K562 (cell line): ENCODE measurements around the gene CHST2. TPM values are rescaled to one million over a fixed set of nuclear protein-coding genes. Genes with fewer than 3 reads are reported as not detected.

ENCODE experiments used
- CBX5 ChIP-seq: IDR thresholded peaks from 2 replicates; pipeline ENCODE4 v1.6.1; 2014; ENCODE audit warnings: low read depth, borderline replicate concordance
- ETV1 ChIP-seq: fragments of 450-650 bp; conservative IDR thresholded peaks from 2 replicates; pipeline ENCODE4 v1.6.1; 2016; ENCODE audit warnings: missing genetic modification characterization, control low read depth, low read depth, missing compliant biosample characterization
- HMG20A ChIP-seq: fragments of 450-650 bp; formaldehyde crosslinking; conservative IDR thresholded peaks from 2 replicates; pipeline ENCODE4 v1.4.0; 2020; ENCODE audit warnings: mild to moderate bottlenecking, mixed read lengths
- MCM7 ChIP-seq, 2 experiments: fragments of 450-650 bp; IDR thresholded peaks; 2 replicates each; pipeline ENCODE4 v1.6.1; 2016 to 2018
- MXI1 ChIP-seq: IDR thresholded peaks from 2 replicates; pipeline ENCODE4 v1.6.1; 2011; ENCODE audit warnings: low read depth, mild to moderate bottlenecking, improper control_type of control experiment, low read length
- POLR2B ChIP-seq: fragments of 450-650 bp; IDR thresholded peaks from 2 replicates; pipeline ENCODE4 v1.6.1; 2018; ENCODE audit warnings: low read depth; ENCODE audit not compliant: partially characterized antibody
- SMARCA4 ChIP-seq: fragments of 450-650 bp; IDR thresholded peaks from 2 replicates; pipeline ENCODE4 v1.6.1; 2016
- SRSF3 ChIP-seq: fragments of 200-400 bp; formaldehyde crosslinking; IDR thresholded peaks from 2 replicates; pipeline ENCODE4 v1.6.1; 2016; ENCODE audit warnings: mild to moderate bottlenecking, low read length, moderate library complexity; ENCODE audit not compliant: insufficient read depth
- TEAD1 ChIP-seq, 2 experiments: fragments of 450-650 bp in 1 of 2; sonication (generic) in 1 of 2; formaldehyde crosslinking; IDR thresholded peaks; 2 replicates each; pipeline versions ENCODE4 v1.4.0 to v1.8.0; 2020 to 2022; ENCODE audit warnings: mild to moderate bottlenecking in 2 of 2, missing genetic modification reagents in 1 of 2
- ZBTB7A ChIP-seq: IDR thresholded peaks from 2 replicates; pipeline ENCODE4 v1.6.1; 2011; ENCODE audit warnings: low read depth, mild to moderate bottlenecking, low read length, moderate library complexity, borderline replicate concordance; ENCODE audit not compliant: control insufficient read depth
- polyA plus RNA-seq, 8 experiments: library from polyadenylated mRNA; depleted of rRNA in 4 of 8; stranded (reverse) in 5 of 8; unstranded in 3 of 8; fragments of >200 nt; fragmentation: Nextera tagmentation in 2 of 8; fragmentation: Illumina TruSeq in 1 of 8; extraction: Ambion mirVana in 2 of 8; extraction: Trizol in 1 of 8; gene quantifications; 2 replicates each; pipeline versions ENCODE4 v1.2.1 to v1.2.3, GENCODE V29; 2011 to 2014; ENCODE audit warnings: inconsistent platforms in 1 of 8, missing spikeins in 1 of 8
- total RNA-seq, 7 experiments: library from RNA; depleted of rRNA in 6 of 7; stranded (reverse); fragments of >200 nt in 6 of 7; fragmentation: Illumina TruSeq in 2 of 7; extraction: Trizol in 2 of 7; gene quantifications; 2 replicates each; pipeline versions ENCODE4 v1.2.1 to v1.2.3, GENCODE V29; 2011 to 2021; ENCODE audit warnings: low replicate concordance in 1 of 7
- TF ChIP-seq, protein P1 (sequence below): fragments of 450-650 bp; IDR thresholded peaks from 2 replicates; pipeline ENCODE4 v1.6.1; 2016
- TF ChIP-seq, protein P2 (sequence below): fragments of 450-650 bp; IDR thresholded peaks from 2 replicates; pipeline ENCODE4 v1.6.1; 2017; ENCODE audit warnings: antibody characterized with exemption, mild to moderate bottlenecking
- TF ChIP-seq, protein P3 (sequence below), 2 experiments: IDR thresholded peaks; 2 replicates each; pipeline ENCODE4 v1.6.1; 2011; ENCODE audit warnings: borderline replicate concordance in 1 of 2, control low read depth in 1 of 2, low read depth in 1 of 2, low read length in 1 of 2, mild to moderate bottlenecking in 1 of 2, mixed read lengths in 1 of 2, moderate library complexity in 1 of 2; ENCODE audit not compliant: insufficient read depth in 1 of 2, insufficient read length in 1 of 2, poor library complexity in 1 of 2, severe bottlenecking in 1 of 2; ENCODE audit errors: extremely low read depth in 1 of 2
- TF ChIP-seq, protein P4 (sequence below): fragments of 250-450 bp; sonication (Bioruptor Pico); IDR thresholded peaks from 2 replicates; pipeline ENCODE4 v1.4.0; 2020

The CHST2 gene
- total and polyA plus RNA-seq, 9 of the 15 experiments (the other 6 are each of a cell fraction or from before 2014, with no cell fraction given) = 3.4 to 60.3 (median 13.9) TPM

DNA sequence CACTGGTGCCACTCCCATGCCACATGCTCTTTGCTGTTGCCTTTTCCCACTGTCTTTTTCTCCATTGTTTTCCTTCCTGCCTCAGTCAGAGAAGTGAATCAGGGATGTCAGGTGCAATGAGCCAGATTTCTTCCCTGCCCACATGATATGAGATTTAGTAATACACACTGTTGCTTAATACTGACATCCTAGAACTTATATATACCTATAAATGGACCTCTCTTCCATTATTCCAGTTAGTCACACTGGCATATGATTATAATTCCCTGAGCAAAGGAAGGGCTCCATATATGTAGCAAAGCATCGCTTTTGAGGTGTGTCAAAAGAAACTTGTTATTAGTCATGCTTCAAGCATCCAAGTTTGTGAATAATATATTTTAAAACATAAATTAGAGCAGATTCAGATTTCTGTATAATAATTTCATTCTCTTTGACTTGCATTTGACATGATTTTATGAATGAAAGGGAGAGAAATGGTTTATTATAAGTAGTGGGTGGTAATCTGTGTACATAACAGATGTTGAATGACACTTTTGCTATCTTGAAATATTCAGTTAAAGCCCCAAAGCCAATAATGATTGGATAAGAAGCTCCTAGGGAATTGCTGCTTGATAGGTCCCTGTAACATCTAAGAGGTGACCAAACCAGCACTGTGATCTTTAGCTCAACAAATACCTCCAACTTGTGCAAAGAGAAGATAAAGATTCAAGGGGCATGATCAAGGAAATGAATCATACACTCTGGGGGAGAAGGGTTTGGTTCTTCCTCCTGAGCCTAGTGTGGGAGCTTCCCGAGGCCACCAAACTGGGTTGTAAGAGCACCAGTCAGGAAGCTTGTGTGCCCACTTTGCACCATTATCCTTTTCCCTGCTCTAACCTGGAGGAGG is 48.6 kb downstream of the CHST2 start (continued):
- TF ChIP-seq MXI1 (no peak), HMG20A (CRISPR knock-in tag) (no peak), SRSF3 (no peak), CBX5 (0 out of 2 replicates have a peak, but pooled peaks have one; percentile 31), ETV1 (tag) (peak; percentile 44), POLR2B (no peak), MCM7 (IDR thresholded peaks at IDR 0.05) (no peak), TEAD1 (CRISPR knock-in tag; IDR thresholded peaks at IDR 0.05) (0 out of 4 replicates have a peak, but pooled peaks of 1 of the 2 experiments have one; percentile 43), SMARCA4 (peak; percentile 96), ZBTB7A (no peak)
- TF ChIP-seq, protein P1, sequence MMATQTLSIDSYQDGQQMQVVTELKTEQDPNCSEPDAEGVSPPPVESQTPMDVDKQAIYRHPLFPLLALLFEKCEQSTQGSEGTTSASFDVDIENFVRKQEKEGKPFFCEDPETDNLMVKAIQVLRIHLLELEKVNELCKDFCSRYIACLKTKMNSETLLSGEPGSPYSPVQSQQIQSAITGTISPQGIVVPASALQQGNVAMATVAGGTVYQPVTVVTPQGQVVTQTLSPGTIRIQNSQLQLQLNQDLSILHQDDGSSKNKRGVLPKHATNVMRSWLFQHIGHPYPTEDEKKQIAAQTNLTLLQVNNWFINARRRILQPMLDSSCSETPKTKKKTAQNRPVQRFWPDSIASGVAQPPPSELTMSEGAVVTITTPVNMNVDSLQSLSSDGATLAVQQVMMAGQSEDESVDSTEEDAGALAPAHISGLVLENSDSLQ = peak; percentile 74
- TF ChIP-seq, protein P2, sequence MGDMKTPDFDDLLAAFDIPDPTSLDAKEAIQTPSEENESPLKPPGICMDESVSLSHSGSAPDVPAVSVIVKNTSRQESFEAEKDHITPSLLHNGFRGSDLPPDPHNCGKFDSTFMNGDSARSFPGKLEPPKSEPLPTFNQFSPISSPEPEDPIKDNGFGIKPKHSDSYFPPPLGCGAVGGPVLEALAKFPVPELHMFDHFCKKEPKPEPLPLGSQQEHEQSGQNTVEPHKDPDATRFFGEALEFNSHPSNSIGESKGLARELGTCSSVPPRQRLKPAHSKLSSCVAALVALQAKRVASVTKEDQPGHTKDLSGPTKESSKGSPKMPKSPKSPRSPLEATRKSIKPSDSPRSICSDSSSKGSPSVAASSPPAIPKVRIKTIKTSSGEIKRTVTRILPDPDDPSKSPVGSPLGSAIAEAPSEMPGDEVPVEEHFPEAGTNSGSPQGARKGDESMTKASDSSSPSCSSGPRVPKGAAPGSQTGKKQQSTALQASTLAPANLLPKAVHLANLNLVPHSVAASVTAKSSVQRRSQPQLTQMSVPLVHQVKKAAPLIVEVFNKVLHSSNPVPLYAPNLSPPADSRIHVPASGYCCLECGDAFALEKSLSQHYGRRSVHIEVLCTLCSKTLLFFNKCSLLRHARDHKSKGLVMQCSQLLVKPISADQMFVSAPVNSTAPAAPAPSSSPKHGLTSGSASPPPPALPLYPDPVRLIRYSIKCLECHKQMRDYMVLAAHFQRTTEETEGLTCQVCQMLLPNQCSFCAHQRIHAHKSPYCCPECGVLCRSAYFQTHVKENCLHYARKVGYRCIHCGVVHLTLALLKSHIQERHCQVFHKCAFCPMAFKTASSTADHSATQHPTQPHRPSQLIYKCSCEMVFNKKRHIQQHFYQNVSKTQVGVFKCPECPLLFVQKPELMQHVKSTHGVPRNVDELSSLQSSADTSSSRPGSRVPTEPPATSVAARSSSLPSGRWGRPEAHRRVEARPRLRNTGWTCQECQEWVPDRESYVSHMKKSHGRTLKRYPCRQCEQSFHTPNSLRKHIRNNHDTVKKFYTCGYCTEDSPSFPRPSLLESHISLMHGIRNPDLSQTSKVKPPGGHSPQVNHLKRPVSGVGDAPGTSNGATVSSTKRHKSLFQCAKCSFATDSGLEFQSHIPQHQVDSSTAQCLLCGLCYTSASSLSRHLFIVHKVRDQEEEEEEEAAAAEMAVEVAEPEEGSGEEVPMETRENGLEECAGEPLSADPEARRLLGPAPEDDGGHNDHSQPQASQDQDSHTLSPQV = peak; percentile 72; the same call in 1 of the 2 replicates
- TF ChIP-seq, protein P3, sequence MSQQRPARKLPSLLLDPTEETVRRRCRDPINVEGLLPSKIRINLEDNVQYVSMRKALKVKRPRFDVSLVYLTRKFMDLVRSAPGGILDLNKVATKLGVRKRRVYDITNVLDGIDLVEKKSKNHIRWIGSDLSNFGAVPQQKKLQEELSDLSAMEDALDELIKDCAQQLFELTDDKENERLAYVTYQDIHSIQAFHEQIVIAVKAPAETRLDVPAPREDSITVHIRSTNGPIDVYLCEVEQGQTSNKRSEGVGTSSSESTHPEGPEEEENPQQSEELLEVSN (IDR thresholded peaks at IDR 0.05; ENCODE audit: borderline replicate concordance in 1 of 2, extremely low read depth in 1 of 2, insufficient read depth in 1 of 2, insufficient read length in 1 of 2, low read depth in 1 of 2, low read length in 1 of 2, poor library complexity in 1 of 2, severe bottlenecking in 1 of 2) = peak in 1 of 2 experiments; percentile 29
- TF ChIP-seq, protein P4, sequence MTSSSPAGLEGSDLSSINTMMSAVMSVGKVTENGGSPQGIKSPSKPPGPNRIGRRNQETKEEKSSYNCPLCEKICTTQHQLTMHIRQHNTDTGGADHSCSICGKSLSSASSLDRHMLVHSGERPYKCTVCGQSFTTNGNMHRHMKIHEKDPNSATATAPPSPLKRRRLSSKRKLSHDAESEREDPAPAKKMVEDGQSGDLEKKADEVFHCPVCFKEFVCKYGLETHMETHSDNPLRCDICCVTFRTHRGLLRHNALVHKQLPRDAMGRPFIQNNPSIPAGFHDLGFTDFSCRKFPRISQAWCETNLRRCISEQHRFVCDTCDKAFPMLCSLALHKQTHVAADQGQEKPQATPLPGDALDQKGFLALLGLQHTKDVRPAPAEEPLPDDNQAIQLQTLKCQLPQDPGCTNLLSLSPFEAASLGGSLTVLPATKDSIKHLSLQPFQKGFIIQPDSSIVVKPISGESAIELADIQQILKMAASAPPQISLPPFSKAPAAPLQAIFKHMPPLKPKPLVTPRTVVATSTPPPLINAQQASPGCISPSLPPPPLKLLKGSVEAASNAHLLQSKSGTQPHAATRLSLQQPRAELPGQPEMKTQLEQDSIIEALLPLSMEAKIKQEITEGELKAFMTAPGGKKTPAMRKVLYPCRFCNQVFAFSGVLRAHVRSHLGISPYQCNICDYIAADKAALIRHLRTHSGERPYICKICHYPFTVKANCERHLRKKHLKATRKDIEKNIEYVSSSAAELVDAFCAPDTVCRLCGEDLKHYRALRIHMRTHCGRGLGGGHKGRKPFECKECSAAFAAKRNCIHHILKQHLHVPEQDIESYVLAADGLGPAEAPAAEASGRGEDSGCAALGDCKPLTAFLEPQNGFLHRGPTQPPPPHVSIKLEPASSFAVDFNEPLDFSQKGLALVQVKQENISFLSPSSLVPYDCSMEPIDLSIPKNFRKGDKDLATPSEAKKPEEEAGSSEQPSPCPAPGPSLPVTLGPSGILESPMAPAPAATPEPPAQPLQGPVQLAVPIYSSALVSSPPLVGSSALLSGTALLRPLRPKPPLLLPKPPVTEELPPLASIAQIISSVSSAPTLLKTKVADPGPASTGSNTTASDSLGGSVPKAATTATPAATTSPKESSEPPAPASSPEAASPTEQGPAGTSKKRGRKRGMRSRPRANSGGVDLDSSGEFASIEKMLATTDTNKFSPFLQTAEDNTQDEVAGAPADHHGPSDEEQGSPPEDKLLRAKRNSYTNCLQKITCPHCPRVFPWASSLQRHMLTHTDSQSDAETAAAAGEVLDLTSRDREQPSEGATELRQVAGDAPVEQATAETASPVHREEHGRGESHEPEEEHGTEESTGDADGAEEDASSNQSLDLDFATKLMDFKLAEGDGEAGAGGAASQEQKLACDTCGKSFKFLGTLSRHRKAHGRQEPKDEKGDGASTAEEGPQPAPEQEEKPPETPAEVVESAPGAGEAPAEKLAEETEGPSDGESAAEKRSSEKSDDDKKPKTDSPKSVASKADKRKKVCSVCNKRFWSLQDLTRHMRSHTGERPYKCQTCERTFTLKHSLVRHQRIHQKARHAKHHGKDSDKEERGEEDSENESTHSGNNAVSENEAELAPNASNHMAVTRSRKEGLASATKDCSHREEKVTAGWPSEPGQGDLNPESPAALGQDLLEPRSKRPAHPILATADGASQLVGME (CRISPR knock-in tag) = no peak
